Measurements from ENCODE around the gene OR4N2.
"Not testable (repeated sequence)": the region's sequence is repeated elsewhere in the genome, so short reads cannot be mapped to it uniquely, and the experiment has no call there.

DNA sequence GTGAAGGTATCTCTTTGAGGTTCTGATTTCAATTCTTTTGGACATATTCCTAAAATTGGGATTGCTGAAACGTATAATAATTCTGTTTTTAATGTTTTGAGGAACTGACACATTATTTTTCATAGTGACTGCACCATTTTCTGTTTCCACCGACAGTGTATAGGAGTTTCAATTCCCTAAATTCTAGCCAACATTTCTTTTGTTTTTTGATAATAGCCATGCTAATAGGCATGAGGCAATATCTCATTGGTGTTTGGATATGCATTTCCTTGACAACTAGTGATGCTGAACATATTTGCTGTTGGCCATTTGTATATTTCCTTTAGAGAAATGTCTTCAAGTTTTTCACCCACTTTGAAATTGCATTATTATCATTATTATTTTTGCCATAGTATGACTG is 31.1 kb upstream of the OR4N2 start:
- TF ChIP-seq, protein P1, sequence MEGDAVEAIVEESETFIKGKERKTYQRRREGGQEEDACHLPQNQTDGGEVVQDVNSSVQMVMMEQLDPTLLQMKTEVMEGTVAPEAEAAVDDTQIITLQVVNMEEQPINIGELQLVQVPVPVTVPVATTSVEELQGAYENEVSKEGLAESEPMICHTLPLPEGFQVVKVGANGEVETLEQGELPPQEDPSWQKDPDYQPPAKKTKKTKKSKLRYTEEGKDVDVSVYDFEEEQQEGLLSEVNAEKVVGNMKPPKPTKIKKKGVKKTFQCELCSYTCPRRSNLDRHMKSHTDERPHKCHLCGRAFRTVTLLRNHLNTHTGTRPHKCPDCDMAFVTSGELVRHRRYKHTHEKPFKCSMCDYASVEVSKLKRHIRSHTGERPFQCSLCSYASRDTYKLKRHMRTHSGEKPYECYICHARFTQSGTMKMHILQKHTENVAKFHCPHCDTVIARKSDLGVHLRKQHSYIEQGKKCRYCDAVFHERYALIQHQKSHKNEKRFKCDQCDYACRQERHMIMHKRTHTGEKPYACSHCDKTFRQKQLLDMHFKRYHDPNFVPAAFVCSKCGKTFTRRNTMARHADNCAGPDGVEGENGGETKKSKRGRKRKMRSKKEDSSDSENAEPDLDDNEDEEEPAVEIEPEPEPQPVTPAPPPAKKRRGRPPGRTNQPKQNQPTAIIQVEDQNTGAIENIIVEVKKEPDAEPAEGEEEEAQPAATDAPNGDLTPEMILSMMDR (IDR thresholded peaks at IDR 0.05) = not testable (repeated sequence)
- not testable (repeated sequence) for TF ChIP-seq ZFX (IDR thresholded peaks at IDR 0.05; ENCODE audit: borderline replicate concordance)
